Peyer's patch (tissue), 4 donors: Measurements from ENCODE around the gene ZDHHC3. TPM values are rescaled to one million over a fixed set of nuclear protein-coding genes. Genes with fewer than 3 reads are reported as not detected.
A peak's percentile ranks its signal among the peaks of the same experiment; 100 is the strongest.

Experiments used
- DNase-seq, 3 donors: peaks; one replicate each; pipeline ENCODE4 v3.0.0-alpha.2; 2017 to 2019
- H3K27ac ChIP-seq, 4 donors: fragments of 200-600 bp; sonication (generic); one replicate each; pipeline ENCODE4 v1.5.1; 2016 to 2019
- H3K27me3 ChIP-seq, 2 donors: fragments of 200-600 bp; sonication (generic); one replicate each; pipeline ENCODE4 v1.5.1; 2019
- H3K36me3 ChIP-seq, 3 donors: fragments of 200-600 bp; sonication (generic); one replicate each; pipeline ENCODE4 v1.5.1; 2016 to 2019
- H3K4me1 ChIP-seq, 4 donors: fragments of 200-600 bp; sonication (generic); one replicate each; pipeline ENCODE4 v1.5.1; 2016 to 2019
- H3K4me3 ChIP-seq, 4 donors: fragments of 200-600 bp; sonication (generic); 1 replicate in 3 of 4; 2 replicates in 1 of 4; pipeline ENCODE4 v1.5.1; 2016 to 2019; ENCODE audit warnings: mild to moderate bottlenecking in 1 of 4
- H3K9me3 ChIP-seq, 4 donors: fragments of 200-600 bp; sonication (generic); one replicate each; pipeline ENCODE4 v1.5.1; 2016 to 2019; ENCODE audit warnings: mild to moderate bottlenecking in 1 of 4
- CTCF ChIP-seq, 6 experiments: fragments of 450-650 bp in 4 of 6; fragments of 200-600 bp in 2 of 6; sonication (generic) in 1 of 6; IDR thresholded peaks; one replicate each; pipeline ENCODE4 v1.5.1; 2017 to 2019; ENCODE audit warnings: antibody characterized with exemption in 6 of 6, mild to moderate bottlenecking in 3 of 6, moderate library complexity in 1 of 6
- POLR2A ChIP-seq, 2 donors: fragments of 450-650 bp; IDR thresholded peaks; one replicate each; pipeline ENCODE4 v1.5.1; 2017; ENCODE audit warnings: antibody characterized with exemption in 2 of 2, mild to moderate bottlenecking in 2 of 2, moderate library complexity in 2 of 2
- total RNA-seq, 4 donors: library from RNA; depleted of rRNA; stranded (reverse); fragments of >200 nt; gene quantifications; one replicate each; pipeline ENCODE4 v1.1.0, GENCODE V29; 2016

ZDHHC3 gene
- total RNA-seq, 4 donors from 2014 or later: 70.1 to 190 (median 152) TPM

DNA sequence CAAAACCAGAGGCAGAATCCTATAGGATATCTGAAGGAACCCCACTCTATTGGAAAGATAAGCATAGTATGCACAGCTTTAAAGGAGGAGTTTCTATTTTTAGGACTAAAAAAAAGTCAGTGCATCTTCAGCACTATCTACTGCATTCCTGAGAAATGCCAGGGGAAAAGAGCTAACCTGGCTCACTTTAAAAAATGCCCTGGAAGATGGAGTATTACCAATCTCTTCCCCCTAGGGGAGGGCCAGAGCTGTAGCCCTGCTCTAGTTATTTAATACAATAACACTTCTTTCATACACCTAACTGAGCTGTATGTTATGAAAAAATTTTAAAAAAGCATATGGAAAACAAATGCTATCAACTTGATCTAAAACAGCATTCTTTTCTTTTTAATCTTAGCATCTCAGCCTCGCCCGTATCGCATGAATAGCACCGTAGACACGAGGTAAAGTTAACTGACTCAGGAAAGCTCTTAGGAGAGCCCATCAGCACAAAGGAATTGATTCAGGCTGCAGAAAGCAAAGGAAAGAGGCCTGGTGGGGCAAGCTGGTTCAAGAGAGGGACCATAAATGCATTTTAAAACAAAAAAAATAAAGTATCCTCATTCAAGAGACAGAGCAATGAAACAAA is 51.4 kb downstream of the ZDHHC3 start:
- no peak overlapping the region for H3K27ac ChIP-seq
- peaks cover 0 to 69% (median 0%) of the 10 kb centered on the region in 3 donors for H3K36me3 ChIP-seq
- no peak for TF ChIP-seq POLR2A (IDR thresholded peaks at IDR 0.05)
- no peak for TF ChIP-seq CTCF (IDR thresholded peaks at IDR 0.05)
- DNase-seq: no peak
- no peaks in the 10 kb centered on the region for H3K27me3 ChIP-seq
- no peak overlapping the region for H3K4me3 ChIP-seq
- no peaks in the 10 kb centered on the region for H3K4me1 ChIP-seq
- H3K9me3 ChIP-seq: no peaks in the 10 kb centered on the region

GRCh38 chr3:44923632-44924456 is 52.1 kb downstream of the ZDHHC3 start:
- Histone ChIP-seq H3K4me3 (no peak overlapping the region), H3K9me3 (no peaks in the 10 kb centered on the region), H3K4me1 (no peaks in the 10 kb centered on the region), H3K27me3 (no peaks in the 10 kb centered on the region), H3K27ac (no peak overlapping the region), H3K36me3 (peaks cover 0 to 62% (median 0%) of the 10 kb centered on the region in 3 donors)
- TF ChIP-seq CTCF (IDR thresholded peaks at IDR 0.05): no peak
- no peak for TF ChIP-seq POLR2A (IDR thresholded peaks at IDR 0.05)
- no peak for DNase-seq

DNA sequence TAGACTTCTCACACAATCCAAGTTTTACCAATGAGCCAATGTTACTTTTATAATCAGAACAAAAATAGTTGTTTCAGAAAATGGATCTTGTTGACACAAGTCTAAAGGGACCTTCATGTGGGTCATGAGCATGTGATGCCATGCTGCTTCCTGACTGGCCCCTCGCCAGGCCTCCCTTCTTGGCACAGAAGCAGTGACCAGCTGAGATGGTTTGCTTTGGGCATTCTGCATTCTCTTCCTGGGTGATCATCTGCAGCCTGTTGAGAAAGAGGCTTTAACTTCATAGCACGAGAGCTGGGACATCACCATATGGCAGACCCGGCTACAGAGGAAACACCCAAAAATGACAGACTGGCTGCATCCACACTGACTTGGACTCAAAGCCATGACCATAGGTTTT is 55.9 kb downstream of the ZDHHC3 start:
- Histone ChIP-seq H3K27me3 (no peaks in the 10 kb centered on the region), H3K36me3 (peaks cover 0 to 38% (median 0%) of the 10 kb centered on the region in 3 donors)
- no peak for TF ChIP-seq CTCF (IDR thresholded peaks at IDR 0.05)
- TF ChIP-seq POLR2A (IDR thresholded peaks at IDR 0.05): no peak

DNA sequence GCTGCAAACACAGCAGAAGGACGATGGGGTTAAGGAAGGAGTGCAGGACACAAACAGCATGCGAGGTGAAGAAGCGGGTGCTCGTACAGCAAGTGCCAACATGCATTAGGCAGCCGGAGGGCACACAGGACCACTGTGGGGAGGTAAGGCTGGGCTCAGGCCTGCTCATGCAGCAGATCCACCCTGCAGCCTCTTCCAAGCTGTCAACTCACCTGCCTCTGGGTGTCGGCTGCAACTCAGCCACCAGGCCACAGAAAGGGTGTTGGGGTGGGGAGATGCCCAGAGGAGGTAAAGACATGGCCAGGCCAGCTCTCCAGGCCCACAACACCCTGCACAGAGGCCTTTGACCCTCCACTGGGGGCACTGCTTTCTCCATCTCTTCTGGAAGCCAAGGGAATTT is 57.4 kb downstream of the ZDHHC3 start:
- no peaks in the 10 kb centered on the region for H3K4me1 ChIP-seq
- H3K27me3 ChIP-seq: no peaks in the 10 kb centered on the region
- TF ChIP-seq CTCF (IDR thresholded peaks at IDR 0.05) (no peak), POLR2A (IDR thresholded peaks at IDR 0.05) (no peak)
- peak in 1 of 3 donors; percentile 22 for DNase-seq
- H3K27ac ChIP-seq: no peak overlapping the region
- no peaks in the 10 kb centered on the region for H3K9me3 ChIP-seq
- H3K4me3 ChIP-seq: no peak overlapping the region
- H3K36me3 ChIP-seq: peaks cover 0 to 34% (median 0%) of the 10 kb centered on the region in 3 donors

More for the DNA sequence above, 55.9 kb downstream of the ZDHHC3 start:
- Histone ChIP-seq H3K4me1 (no peaks in the 10 kb centered on the region), H3K9me3 (no peaks in the 10 kb centered on the region), H3K4me3 (no peak overlapping the region), H3K27ac (no peak overlapping the region)
- no peak for DNase-seq

GRCh38 chr3:44918087-44918486 is 57.9 kb downstream of the ZDHHC3 start:
- Histone ChIP-seq H3K9me3 (no peaks in the 10 kb centered on the region), H3K27ac (no peak overlapping the region), H3K36me3 (peaks cover 0 to 29% (median 0%) of the 10 kb centered on the region in 3 donors), H3K27me3 (no peaks in the 10 kb centered on the region), H3K4me1 (no peaks in the 10 kb centered on the region), H3K4me3 (no peak overlapping the region)
- peak in 1 of 3 donors; percentile 31 for DNase-seq
- TF ChIP-seq POLR2A (IDR thresholded peaks at IDR 0.05): no peak
